Measurements from ENCODE around the gene DCAF6.
"Not testable (repeated sequence)": the region's sequence is repeated elsewhere in the genome, so short reads cannot be mapped to it uniquely, and the experiment has no call there.

DCAF6 gene

GRCh38 chr1:168019407-168019806 is 82.9 kb downstream of the DCAF6 start:
- Histone ChIP-seq H3K4me3 (ENCODE audit: low read depth, low read length) (no peak overlapping the region), H3K9ac (ENCODE audit: low read length) (no peak overlapping the region), H3K27me3 (ENCODE audit: control insufficient read depth, insufficient read depth, low read length) (no peaks in the 10 kb centered on the region), H3K4me1 (ENCODE audit: control insufficient read depth, insufficient read depth, low read length) (no peaks in the 10 kb centered on the region), H3K27ac (ENCODE audit: low read depth, low read length) (no peak overlapping the region), H3K36me3 (ENCODE audit: control insufficient read depth, insufficient read depth, low read length) (peaks cover 34% of the 10 kb centered on the region), H3K9me3 (ENCODE audit: control insufficient read depth, insufficient read depth, low read depth, low read length) (no peaks in the 10 kb centered on the region)

- Histone ChIP-seq H3K27ac (ENCODE audit: low read depth, low read length) (no peak overlapping the region), H3K4me3 (ENCODE audit: low read depth, low read length) (no peak overlapping the region), H3K36me3 (ENCODE audit: control insufficient read depth, insufficient read depth, low read length) (peaks cover 4% of the 10 kb centered on the region; the same call in 1 of the 2 replicates), H3K9ac (ENCODE audit: low read length) (no peak overlapping the region), H3K4me1 (ENCODE audit: control insufficient read depth, insufficient read depth, low read length) (no peaks in the 10 kb centered on the region), H3K9me3 (ENCODE audit: control insufficient read depth, insufficient read depth, low read depth, low read length) (no peaks in the 10 kb centered on the region), H3K27me3 (ENCODE audit: control insufficient read depth, insufficient read depth, low read length) (no peaks in the 10 kb centered on the region)
These were observed 94.7 kb downstream of the DCAF6 start for GRCh38 chr1:168031198-168031597.

GRCh38 chr1:168031627-168032026 is 95.1 kb downstream of the DCAF6 start:
- Histone ChIP-seq H3K36me3 (ENCODE audit: control insufficient read depth, insufficient read depth, low read length) (peaks cover 4% of the 10 kb centered on the region; the same call in 1 of the 2 replicates), H3K9me3 (ENCODE audit: control insufficient read depth, insufficient read depth, low read depth, low read length) (no peaks in the 10 kb centered on the region), H3K27me3 (ENCODE audit: control insufficient read depth, insufficient read depth, low read length) (no peaks in the 10 kb centered on the region), H3K4me1 (ENCODE audit: control insufficient read depth, insufficient read depth, low read length) (no peaks in the 10 kb centered on the region), H3K4me3 (ENCODE audit: low read depth, low read length) (no peak overlapping the region), H3K9ac (ENCODE audit: low read length) (no peak overlapping the region), H3K27ac (ENCODE audit: low read depth, low read length) (no peak overlapping the region)

GRCh38 chr1:168032029-168032428 is 95.5 kb downstream of the DCAF6 start:
- Histone ChIP-seq H3K27ac (ENCODE audit: low read depth, low read length) (no peak overlapping the region), H3K4me1 (ENCODE audit: control insufficient read depth, insufficient read depth, low read length) (no peaks in the 10 kb centered on the region), H3K9ac (ENCODE audit: low read length) (no peak overlapping the region), H3K4me3 (ENCODE audit: low read depth, low read length) (no peak overlapping the region), H3K36me3 (ENCODE audit: control insufficient read depth, insufficient read depth, low read length) (peaks cover under 1% of the 10 kb centered on the region; the same call in 1 of the 2 replicates), H3K27me3 (ENCODE audit: control insufficient read depth, insufficient read depth, low read length) (no peaks in the 10 kb centered on the region), H3K9me3 (ENCODE audit: control insufficient read depth, insufficient read depth, low read depth, low read length) (no peaks in the 10 kb centered on the region)

GRCh38 chr1:168035345-168035744 is 98.9 kb downstream of the DCAF6 start:
- no peaks in the 10 kb centered on the region for H3K27me3 ChIP-seq (ENCODE audit: control insufficient read depth, insufficient read depth, low read length)
- H3K27ac ChIP-seq (ENCODE audit: low read depth, low read length): no peak overlapping the region
- no peak overlapping the region for H3K4me3 ChIP-seq (ENCODE audit: low read depth, low read length)
- no peaks in the 10 kb centered on the region for H3K36me3 ChIP-seq (ENCODE audit: control insufficient read depth, insufficient read depth, low read length)
- H3K4me1 ChIP-seq (ENCODE audit: control insufficient read depth, insufficient read depth, low read length): no peaks in the 10 kb centered on the region
- H3K9ac ChIP-seq (ENCODE audit: low read length): no peak overlapping the region
- H3K9me3 ChIP-seq (ENCODE audit: control insufficient read depth, insufficient read depth, low read depth, low read length): no peaks in the 10 kb centered on the region

- no peak overlapping the region for H3K4me3 ChIP-seq (ENCODE audit: low read depth, low read length)
- no peaks in the 10 kb centered on the region for H3K9me3 ChIP-seq (ENCODE audit: control insufficient read depth, insufficient read depth, low read depth, low read length)
- no peaks in the 10 kb centered on the region for H3K27me3 ChIP-seq (ENCODE audit: control insufficient read depth, insufficient read depth, low read length)
- H3K36me3 ChIP-seq (ENCODE audit: control insufficient read depth, insufficient read depth, low read length): peaks cover 29% of the 10 kb centered on the region
- no peak overlapping the region for H3K9ac ChIP-seq (ENCODE audit: low read length)
- no peaks in the 10 kb centered on the region for H3K4me1 ChIP-seq (ENCODE audit: control insufficient read depth, insufficient read depth, low read length)
- H3K27ac ChIP-seq (ENCODE audit: low read depth, low read length): no peak overlapping the region
These were observed 105.9 kb downstream of the DCAF6 start for GRCh38 chr1:168042362-168042761.

GRCh38 chr1:168045311-168045710 is 108.8 kb downstream of the DCAF6 start:
- Histone ChIP-seq H3K4me1 (ENCODE audit: control insufficient read depth, insufficient read depth, low read length) (no peaks in the 10 kb centered on the region), H3K4me3 (ENCODE audit: low read depth, low read length) (no peak overlapping the region), H3K27ac (ENCODE audit: low read depth, low read length) (no peak overlapping the region), H3K27me3 (ENCODE audit: control insufficient read depth, insufficient read depth, low read length) (no peaks in the 10 kb centered on the region), H3K9me3 (ENCODE audit: control insufficient read depth, insufficient read depth, low read depth, low read length) (no peaks in the 10 kb centered on the region), H3K36me3 (ENCODE audit: control insufficient read depth, insufficient read depth, low read length) (peaks cover 29% of the 10 kb centered on the region), H3K9ac (ENCODE audit: low read length) (no peak overlapping the region)

GRCh38 chr1:168050307-168050706 is 113.8 kb downstream of the DCAF6 start:
- Histone ChIP-seq H3K27ac (ENCODE audit: low read depth, low read length) (no peak overlapping the region), H3K9ac (ENCODE audit: low read length) (no peak overlapping the region), H3K4me3 (ENCODE audit: low read depth, low read length) (no peak overlapping the region), H3K36me3 (ENCODE audit: control insufficient read depth, insufficient read depth, low read length) (peaks cover 11% of the 10 kb centered on the region), H3K27me3 (ENCODE audit: control insufficient read depth, insufficient read depth, low read length) (no peaks in the 10 kb centered on the region), H3K4me1 (ENCODE audit: control insufficient read depth, insufficient read depth, low read length) (no peaks in the 10 kb centered on the region), H3K9me3 (ENCODE audit: control insufficient read depth, insufficient read depth, low read depth, low read length) (no peaks in the 10 kb centered on the region)

- H3K9ac ChIP-seq (ENCODE audit: low read length): no peak overlapping the region
- H3K4me1 ChIP-seq (ENCODE audit: control insufficient read depth, insufficient read depth, low read length): no peaks in the 10 kb centered on the region
- no peak overlapping the region for H3K27ac ChIP-seq (ENCODE audit: low read depth, low read length)
- no peaks in the 10 kb centered on the region for H3K9me3 ChIP-seq (ENCODE audit: control insufficient read depth, insufficient read depth, low read depth, low read length)
- no peak overlapping the region for H3K4me3 ChIP-seq (ENCODE audit: low read depth, low read length)
- no peaks in the 10 kb centered on the region for H3K27me3 ChIP-seq (ENCODE audit: control insufficient read depth, insufficient read depth, low read length)
- H3K36me3 ChIP-seq (ENCODE audit: control insufficient read depth, insufficient read depth, low read length): 0 out of 2 replicates have a peak, but pooled peaks cover 5% of the 10 kb centered on the region
These were observed 114.4 kb downstream of the DCAF6 start for GRCh38 chr1:168050880-168051279.

GRCh38 chr1:168053681-168054080 is 117.2 kb downstream of the DCAF6 start:
- Histone ChIP-seq H3K4me1 (ENCODE audit: control insufficient read depth, insufficient read depth, low read length) (no peaks in the 10 kb centered on the region), H3K4me3 (ENCODE audit: low read depth, low read length) (no peak overlapping the region), H3K36me3 (ENCODE audit: control insufficient read depth, insufficient read depth, low read length) (no peaks in the 10 kb centered on the region), H3K9me3 (ENCODE audit: control insufficient read depth, insufficient read depth, low read depth, low read length) (no peaks in the 10 kb centered on the region), H3K27ac (ENCODE audit: low read depth, low read length) (no peak overlapping the region), H3K9ac (ENCODE audit: low read length) (no peak overlapping the region), H3K27me3 (ENCODE audit: control insufficient read depth, insufficient read depth, low read length) (no peaks in the 10 kb centered on the region)

- no peak overlapping the region for H3K9ac ChIP-seq (ENCODE audit: low read length)
- H3K9me3 ChIP-seq (ENCODE audit: control insufficient read depth, insufficient read depth, low read depth, low read length): no peaks in the 10 kb centered on the region
- H3K36me3 ChIP-seq (ENCODE audit: control insufficient read depth, insufficient read depth, low read length): no peaks in the 10 kb centered on the region
- no peak overlapping the region for H3K4me3 ChIP-seq (ENCODE audit: low read depth, low read length)
- H3K27ac ChIP-seq (ENCODE audit: low read depth, low read length): no peak overlapping the region
- H3K27me3 ChIP-seq (ENCODE audit: control insufficient read depth, insufficient read depth, low read length): no peaks in the 10 kb centered on the region
- H3K4me1 ChIP-seq (ENCODE audit: control insufficient read depth, insufficient read depth, low read length): no peaks in the 10 kb centered on the region
These were observed 117.6 kb downstream of the DCAF6 start for GRCh38 chr1:168054117-168054516.

- not testable (repeated sequence) for H3K4me3 ChIP-seq (ENCODE audit: low read depth, low read length); H3K4me1 ChIP-seq (ENCODE audit: control insufficient read depth, insufficient read depth, low read length); H3K9ac ChIP-seq (ENCODE audit: low read length); H3K36me3 ChIP-seq (ENCODE audit: control insufficient read depth, insufficient read depth, low read length); H3K27me3 ChIP-seq (ENCODE audit: control insufficient read depth, insufficient read depth, low read length); H3K9me3 ChIP-seq (ENCODE audit: control insufficient read depth, insufficient read depth, low read depth, low read length); H3K27ac ChIP-seq (ENCODE audit: low read depth, low read length)
These were observed 119.7 kb downstream of the DCAF6 start for GRCh38 chr1:168056152-168056551.
